Left cardiac atrium (tissue), 4 donors: ENCODE data around the gene TOMM6. TPM values are rescaled to one million over a fixed set of nuclear protein-coding genes. Genes with fewer than 3 reads are reported as not detected.

Source experiments
- ATAC-seq, 2 donors: fragments of 200-7000 bp; cut with Tn5 transposase; one replicate each; pipeline ENCODE4 v1.9.1; 2020; ENCODE audit warnings: mild to moderate bottlenecking in 2 of 2, moderate library complexity in 2 of 2
- DNase-seq: peaks from one replicate; pipeline ENCODE4 v3.0.0-alpha.2; 2020
- intact Hi-C, 2 donors: fragments of 100-400 bp; cut with DNase I; formaldehyde crosslinking; loops; one replicate each; pipeline versions ENCODE4 v1.14.1 to v1.15.1; 2022 to 2023
- long read RNA-seq: library from polyadenylated mRNA; unstranded; transcript quantifications from one replicate; pipeline ENCODE4 v2.0.0, GENCODE V29; 2021
- total RNA-seq, 2 donors: library from RNA; stranded (reverse); fragmentation: NEBNext Ultra II Directional; extraction: Animal tissue kit (Norgen Biotek cat#: 25700); gene quantifications; one replicate each; pipeline ENCODE4 v1.2.1, GENCODE V29; 2021
- donor health status: DM: no; HTN: yes; CAD: no.
- donor health status: DM: no; HTN: yes; CAD: no; lungs with severe emphysema.
- donor health status: DM: yes; HTN: yes; CAD: no.
- donor health status: Dilated cardiomyopathy.

The TOMM6 gene
- 100 to 1,000 TPM; 131 to 138 TPM for total RNA-seq
- long read RNA-seq, partial matches to known transcripts: 0 of 3 reads
- long read RNA-seq, other reads (novel, unspliced or antisense): 0 of 3 reads

DNA sequence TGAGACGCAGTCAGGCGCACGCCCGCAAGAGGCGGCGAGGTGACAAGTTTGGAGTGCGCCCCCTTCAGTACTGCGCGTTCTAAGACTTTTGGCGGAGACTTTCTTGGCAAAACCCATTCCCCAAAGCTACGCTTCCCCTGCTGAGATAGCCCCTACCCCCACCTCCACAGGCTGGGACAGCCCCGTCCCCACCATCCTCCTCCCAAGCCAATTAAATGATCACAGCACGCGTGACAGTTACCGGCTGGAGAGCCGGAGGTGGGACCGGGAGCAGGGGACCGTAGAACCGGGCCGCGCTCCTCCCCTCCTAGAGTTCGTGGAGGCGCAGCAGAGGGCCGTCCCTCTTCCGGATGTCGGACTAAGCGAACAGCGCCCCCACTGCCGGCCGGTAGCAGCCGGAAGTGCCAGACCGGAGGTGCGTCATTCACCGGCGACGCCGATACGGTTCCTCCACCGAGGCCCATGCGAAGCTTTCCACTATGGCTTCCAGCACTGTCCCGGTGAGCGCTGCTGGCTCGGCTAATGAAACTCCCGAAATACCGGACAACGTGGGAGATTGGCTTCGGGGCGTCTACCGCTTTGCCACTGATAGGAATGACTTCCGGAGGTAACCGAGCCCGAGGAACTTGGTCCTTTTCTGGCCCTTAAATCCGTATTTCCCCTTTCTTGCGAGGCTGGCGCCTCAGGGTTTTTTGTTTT, at the start of gene TOMM6:
Gene TOMM6, plus strand, starts transcription at position 476 of the 699 bp plus-strand sequence. Its CDS starts 4 bp downstream, at position 480.
- DNase-seq: peak; percentile 97
- ATAC-seq: peak; percentile 89
- intact Hi-C loops: loop anchor here (5.0 to 10.0 kb wide), 3 partner anchors 135 to 427 kb away; partner anchors contain the start of genes BYSL (in 2 of the 2), MED20 (in 2 of the 2) and MRPS10 (in 1 of the 2)

DNA sequence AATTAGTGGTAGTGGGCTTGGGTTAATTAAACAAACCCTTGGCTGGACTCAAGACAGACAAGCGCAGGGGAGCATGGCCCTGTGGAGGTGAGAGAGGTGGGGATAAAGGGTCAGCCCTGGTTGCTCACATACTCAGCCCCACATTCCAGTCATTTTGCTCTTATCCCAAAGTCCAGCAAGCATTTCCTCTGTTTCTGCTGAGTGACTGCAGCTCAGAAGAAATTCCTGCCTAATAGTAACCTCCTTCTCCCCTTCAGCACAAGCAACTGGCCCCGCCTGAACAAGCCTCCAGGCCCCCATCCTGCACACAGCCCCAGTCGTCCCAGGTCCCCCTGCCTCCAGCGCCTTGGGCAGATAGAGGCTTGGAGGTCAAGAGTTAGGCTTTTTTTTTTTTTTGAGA, 48.5 kb upstream of the TOMM6 start:
- intact Hi-C loops: no loop called here

DNA sequence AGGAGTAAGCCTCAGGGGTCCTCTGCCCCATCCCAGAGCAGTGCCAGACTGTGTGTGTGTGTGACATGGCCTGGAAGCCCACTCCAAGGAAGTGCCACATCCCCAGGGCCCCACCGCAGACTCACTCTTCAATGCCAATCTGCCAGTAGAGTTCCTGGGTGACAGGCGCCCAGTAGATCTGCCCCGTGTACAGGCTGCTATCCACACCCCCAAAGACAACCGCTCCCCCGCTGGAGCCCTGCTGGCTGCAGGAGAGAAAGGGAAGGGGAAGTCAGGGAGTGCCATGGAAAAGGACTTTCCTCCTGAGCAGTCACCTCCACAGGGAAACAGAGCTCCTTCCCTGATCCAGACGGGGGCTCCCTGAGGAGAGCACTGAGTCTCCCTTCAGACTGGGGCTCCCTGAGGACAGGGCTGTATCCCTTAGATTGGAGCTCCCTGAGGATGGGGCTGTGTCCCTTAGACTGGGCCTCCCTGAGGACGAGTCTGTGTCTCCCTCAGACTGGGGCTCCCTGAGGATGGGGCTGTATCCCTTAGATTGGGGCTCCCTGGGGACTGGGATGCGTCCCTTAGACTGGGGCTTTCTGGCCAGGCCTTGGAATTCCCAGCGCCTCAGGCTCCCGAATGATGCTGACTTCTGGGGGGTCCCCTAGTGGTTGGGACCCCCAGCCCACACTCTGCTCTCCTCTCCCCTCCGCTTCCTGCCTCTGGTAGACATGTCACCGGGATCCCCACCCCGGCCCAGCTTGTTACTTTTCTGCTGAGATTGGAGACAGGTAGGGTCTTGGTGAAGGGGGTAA, 46.9 kb upstream of the TOMM6 start:
- ATAC-seq (no peak), DNase-seq (no peak)
- intact Hi-C loops: no loop called here

More for the DNA sequence above, 48.5 kb upstream of the TOMM6 start:
- no peak for ATAC-seq
- no peak for DNase-seq

DNA sequence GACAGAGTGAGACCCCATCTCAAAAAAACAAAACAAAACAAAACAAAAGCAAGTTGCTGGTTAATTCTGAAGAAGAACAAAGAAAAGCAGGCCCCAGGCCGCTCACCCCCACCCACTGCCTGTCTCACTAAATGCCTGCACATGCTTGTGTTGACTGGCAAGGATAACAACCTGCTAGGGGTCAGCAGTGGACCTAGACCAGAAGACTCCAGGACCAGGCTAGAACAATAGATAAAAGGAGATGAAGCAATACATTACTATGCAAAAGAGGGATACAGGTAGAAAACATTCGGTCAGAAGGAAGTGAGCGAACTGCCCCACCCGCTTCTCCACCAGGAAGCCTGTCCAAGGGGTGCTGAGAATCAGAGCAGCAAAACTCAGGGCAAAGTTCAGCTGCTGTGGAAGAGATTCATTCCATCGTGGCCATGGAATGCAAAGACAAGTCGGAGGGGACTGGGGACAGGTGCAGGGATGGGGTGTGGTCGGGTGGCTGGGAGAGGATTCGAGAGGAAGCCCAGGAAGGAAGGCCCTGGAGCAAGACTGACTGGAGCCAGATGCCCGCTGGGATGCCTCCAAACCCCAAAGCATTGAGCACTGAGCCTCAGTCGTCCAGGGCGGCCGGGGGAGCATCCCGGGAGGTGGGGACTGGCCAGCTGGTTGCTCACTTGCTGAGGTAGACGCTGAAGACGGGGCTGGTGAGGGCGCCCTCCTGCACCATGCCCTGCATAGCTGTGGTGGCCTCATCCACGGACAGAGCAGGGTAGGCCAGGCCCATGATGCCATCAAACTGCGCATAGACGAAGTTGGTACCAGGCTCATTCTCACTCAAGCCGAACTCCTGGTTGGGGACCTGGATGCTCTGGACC, 45.6 kb upstream of the TOMM6 start:
- DNase-seq (no peak), ATAC-seq (no peak)
- intact Hi-C loops: no loop called here

DNA sequence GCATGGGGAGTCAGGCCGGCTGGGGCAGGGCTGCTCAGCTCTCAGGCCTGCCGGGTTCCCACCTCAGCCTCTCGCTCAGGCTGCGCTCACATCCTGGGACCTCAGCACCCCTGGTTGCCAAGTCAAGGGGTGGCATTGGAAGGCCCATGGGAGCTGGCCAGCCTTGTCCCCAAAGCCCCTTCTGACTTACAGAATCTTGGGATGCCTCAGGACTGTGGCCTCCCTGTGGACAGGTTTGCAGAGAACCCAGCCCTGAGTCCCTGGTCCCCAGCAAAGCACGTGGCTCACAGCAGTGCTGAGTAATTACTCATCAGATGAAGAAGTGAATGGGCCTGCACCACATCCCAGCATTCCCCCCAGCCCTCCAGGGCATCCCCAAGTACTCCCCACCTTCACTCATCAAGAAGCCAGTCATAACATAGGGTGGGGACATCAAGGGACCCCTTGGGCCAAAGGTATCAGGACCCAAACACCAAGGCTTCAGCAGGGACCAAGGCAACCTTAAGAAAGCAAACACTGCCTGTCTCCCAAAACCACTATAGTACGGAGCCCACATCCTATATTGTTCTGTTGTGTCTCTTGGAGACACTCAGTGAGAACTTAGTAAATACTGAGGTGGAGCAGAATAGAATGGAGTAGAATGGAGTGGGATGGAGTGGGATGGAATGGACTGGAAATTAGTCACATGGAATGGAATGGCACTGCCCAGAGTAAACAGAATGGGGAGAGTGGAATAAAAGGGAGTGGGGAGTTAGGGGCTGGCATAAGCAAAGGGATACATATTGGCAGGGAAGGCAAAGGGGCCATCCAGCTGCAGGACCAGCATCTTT, 43.9 kb upstream of the TOMM6 start:
- no peak for DNase-seq
- ATAC-seq: no peak
- intact Hi-C loops: no loop called here

DNA sequence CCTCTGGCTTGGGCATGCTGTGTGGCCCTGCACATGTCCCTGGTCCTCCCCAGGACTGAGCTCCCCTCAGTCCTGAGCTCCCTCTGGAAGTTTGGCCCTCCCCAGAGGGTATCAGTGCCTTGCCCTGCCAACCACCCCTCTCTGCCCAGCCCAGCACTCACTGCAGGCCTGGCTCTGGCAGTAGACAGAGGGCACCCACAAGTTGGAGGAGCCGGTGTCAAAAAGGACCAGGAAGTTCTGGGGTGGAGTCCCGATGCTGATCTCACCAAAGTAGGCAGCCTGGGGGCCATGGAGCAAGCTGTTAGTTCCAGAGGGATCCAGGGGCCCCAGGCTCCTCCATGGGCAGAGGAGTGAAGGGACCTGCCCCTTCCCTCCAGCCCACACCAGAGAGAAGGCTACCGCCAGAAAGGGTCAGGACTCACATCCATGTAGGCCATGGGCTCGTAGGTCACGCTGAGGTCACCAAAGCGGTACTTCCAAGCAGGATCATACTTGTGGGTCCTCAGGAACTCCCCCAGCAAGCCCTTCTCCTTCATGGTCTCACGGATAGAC, 43.2 kb upstream of the TOMM6 start:
- ATAC-seq: no peak
- DNase-seq: no peak
- intact Hi-C loops: no loop called here

DNA sequence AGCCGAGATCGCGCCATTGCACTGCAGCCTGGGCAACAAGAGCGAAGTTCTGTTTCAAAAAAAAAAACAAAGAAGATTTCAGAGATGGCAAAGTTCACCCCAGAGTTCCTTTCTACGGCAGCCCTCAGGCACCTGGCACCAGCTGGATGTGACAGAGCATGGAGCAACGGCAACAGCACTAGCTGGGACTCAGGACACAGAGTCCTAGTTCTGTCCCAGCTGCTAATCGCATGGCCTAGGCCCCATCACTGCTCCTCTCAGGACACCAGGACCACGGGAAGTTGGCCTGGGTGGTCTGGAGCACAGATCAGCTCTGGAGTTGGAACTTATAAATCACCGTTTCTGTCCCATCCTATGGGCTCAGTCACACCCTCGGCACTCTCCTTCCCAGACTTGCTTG, 41.4 kb upstream of the TOMM6 start:
- intact Hi-C loops: no loop called here
- no peak for ATAC-seq
- DNase-seq: no peak

DNA sequence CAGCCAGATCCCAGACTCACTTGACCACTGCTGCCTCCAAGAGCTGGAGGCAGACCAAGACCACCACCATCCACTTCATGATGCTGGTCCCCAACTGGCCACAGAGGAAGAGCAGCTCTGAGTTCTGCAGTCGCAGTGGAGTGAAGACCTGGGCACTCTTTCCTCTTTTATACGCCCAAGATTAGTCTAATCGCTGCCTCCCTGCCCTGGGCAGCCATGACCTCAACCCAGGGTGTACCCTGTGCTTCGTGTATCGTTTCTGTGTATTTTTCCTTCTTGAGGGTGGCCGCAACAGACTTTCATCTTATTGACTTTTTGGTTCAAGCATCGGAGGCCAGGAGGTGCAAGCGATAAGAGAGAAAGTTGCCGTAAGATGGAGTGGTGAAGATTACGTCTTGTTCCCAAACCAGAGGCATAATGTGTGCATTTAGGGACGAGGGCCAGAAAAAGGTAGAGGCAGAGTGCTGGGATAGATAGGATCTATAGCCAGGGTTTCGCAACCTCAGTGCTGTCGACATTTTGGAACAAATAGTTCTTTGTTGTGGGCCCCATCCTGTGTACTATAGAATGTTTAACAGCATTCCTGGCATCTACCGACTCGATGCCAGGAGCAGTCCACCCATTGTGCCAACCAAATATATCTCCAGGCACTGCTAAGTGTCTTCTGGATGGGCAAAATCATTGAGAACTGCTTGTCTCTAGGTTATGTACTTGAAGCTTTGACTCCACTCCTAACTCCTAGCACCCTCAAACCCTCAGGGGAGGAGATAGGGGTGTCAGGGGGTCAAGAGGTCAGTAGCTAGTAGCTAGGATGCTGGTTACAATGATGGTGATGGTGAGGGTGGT, 40.0 kb upstream of the TOMM6 start, which contains the start of gene PGC:
Gene PGC, minus strand, starts transcription at position 142 of the 846 bp plus-strand sequence. Its CDS starts 63 bp downstream, at position 79.
- intact Hi-C loops: no loop called here
- no peak for DNase-seq
- no peak for ATAC-seq

DNA sequence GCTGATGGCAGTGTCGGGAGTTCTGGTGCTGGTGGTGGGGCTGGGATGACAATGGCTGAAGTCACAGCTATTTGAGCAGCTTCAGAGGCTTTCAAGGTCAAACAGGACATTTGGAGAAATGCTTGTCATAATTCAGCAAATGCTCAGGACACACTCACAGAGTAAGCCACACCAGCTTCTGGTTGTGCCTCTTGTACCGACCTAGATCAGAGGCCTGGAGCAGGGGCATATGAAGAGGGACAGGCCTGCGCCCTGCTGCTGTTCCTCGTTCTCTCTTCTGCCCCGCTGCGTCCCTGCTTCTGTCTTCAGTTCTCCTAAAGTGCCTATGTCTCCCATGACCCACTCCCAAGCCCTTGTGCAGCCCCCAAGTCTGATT, 39.4 kb upstream of the TOMM6 start:
- DNase-seq (no peak), ATAC-seq (no peak)
- intact Hi-C loops: no loop called here

DNA sequence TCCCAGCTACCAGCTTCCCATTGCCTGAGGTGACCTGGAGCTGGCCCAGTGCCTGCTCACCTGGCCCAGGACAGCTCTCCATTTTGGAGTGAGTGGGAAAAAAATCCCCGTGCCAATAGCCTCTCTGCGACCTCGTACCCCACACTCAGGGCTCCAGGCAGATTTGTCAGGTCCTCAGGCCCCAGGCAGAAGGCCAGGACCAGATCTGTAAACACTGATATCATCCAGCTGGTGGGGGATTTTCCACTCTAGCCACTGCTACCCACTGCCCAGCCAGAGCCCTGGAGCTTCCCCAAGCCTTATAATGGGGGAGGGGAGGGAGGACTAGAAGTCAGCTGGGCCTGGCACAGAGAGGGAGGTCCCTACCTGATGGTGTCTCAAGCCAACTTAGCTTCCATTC, 39.0 kb upstream of the TOMM6 start:
- intact Hi-C loops: no loop called here
- no peak for DNase-seq
- no peak for ATAC-seq

DNA sequence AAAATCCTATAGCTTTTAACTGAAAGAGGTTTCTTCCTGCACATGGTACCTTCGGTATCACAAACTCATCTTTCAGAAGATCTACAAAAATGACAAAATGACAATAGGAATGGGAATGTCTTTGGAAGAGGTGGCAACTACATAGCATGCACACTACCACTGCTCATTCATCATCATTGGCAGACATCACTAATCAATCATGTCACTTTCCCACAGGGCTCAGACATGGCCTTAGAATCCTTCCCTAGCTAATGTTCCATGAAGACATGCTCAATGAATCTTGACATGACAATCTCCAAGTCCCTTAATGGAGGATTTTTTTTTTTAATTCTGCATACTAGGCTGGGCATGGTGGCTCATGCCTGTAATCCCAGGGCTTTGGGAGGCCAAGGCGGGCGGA, 37.1 kb upstream of the TOMM6 start:
- ATAC-seq (no peak), DNase-seq (no peak)
- intact Hi-C loops: no loop called here

DNA sequence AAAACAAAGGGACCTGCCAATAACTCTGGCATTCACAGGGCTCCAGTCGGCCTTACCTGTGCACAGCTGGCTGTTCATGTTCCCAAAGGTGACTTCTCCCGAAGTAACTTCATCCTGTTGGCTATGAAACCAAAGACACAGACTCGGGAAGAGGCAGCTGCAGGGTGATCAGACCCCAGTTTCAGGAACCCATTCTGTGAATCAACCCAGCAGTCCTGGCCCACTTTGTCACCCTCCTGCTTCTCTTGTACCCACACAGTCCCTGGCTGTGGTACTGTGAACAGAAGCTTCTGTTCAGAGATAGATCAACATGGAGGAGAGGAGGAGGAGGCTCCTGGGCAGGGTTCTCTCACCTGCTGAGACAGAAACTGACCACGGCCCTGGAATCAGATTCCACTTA, 31.6 kb upstream of the TOMM6 start:
- DNase-seq (no peak), ATAC-seq (no peak)
- intact Hi-C loops: no loop called here

DNA sequence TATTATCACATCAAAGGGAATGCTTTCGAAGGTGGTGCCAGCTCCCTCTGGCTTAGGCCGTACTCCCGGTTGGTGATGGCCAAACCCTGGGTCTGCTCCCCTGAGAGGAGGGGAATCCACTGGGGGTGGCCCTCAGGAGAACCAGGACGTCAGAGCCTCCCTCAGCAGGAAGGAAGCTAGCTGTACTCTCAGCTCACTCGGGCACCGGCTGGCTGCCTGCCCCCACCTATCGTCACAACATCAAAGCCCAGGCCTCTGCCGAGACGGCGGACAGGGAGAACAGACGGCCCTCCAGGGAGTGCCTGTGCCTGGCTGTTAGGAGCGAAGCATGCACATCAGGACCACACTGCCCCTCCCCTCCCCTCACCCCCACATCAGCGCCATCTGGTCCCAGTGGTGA, 31.1 kb upstream of the TOMM6 start:
- no peak for ATAC-seq
- no peak for DNase-seq
- intact Hi-C loops: no loop called here

DNA sequence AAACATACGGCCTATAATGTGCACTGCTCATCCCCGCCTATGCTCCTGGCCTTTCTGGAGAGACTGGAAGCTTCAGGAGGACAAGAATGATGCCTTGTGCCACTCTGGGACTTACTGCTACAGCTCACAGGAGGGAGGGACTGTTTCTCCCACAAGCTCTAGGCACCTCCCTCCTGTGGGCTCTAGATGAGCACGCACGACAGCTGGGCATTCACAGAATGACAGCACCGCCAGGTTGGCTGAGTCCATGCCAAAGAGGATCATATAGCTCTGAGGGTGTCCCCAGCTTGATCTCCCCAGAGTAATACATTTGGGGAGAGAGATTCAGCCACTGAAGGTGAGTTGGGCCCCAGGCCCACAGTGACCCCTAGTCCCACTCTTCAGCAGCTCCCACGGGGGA, 30.2 kb upstream of the TOMM6 start:
- intact Hi-C loops: no loop called here
- ATAC-seq (no peak), DNase-seq (no peak)

DNA sequence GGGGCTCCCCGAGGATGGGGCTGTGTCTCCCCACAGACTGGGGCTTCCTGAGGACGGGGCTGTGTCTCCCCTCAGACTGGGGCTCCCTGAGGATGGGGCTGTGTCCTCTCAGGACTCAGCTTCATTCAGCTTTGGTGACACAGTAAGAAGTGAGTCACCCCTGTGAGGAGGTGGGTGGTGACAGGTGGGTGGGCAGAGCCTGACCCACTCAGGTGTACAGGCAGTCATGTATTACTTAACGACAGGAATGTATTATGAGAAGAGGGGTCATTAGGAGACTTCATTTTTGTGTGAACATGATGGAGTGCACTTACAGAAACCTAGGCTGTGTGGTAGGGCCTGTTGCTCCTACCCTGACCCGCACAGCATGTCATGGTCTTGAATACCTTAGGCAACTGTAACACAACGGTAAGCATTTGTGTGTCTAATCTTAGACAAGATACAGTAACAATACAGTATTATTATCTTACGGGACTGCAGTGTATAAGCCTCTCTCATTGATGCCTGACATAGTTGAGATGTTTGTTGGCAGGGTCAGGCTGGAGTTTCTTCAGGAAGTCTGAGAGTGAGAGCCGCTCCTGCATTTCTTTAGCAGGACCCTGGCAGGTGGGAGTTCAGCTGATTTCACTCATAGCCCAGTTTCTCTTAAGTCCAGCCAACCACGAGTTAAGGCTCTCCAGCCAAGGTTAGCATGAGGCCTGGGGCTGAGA, 29.4 kb upstream of the TOMM6 start:
- intact Hi-C loops: no loop called here
- ATAC-seq: no peak
- DNase-seq: no peak

DNA sequence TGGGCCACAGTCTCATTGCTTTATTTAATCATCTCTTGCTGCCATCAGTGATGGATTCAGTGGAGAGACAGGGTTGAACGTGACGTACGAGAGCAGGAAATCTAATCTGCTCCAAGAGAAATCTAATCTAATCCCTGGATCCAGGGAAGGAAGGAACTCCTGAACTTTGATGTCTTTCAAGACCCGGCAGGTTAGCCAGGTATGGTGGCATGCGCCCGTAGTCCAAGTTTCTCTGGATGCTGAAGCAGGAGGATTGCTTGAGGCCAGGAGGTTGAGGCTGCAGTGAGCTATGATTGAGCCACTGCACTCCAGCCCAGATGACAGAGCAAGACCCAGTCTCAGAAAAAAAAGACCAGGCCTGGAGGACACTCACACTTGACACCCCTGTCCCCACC, 28.9 kb upstream of the TOMM6 start:
- DNase-seq: no peak
- ATAC-seq: no peak
- intact Hi-C loops: no loop called here
